SK-N-SH treated with all-trans-retinoic acid at 6 μM for 48 hours (cell line): ENCODE results near the gene ZBTB7C.
"Not testable (repeated sequence)": the region's sequence is repeated elsewhere in the genome, so short reads cannot be mapped to it uniquely, and the experiment has no call there.

Experiments used
- ATAC-seq: fragments of 200-7000 bp; cut with Tn5 transposase; 3 replicates; pipeline ENCODE4 v1.9.1; 2020; ENCODE audit warnings: mild to moderate bottlenecking, moderate library complexity
- ARNTL ChIP-seq: fragments of 450-650 bp; formaldehyde crosslinking; IDR thresholded peaks from 2 replicates; pipeline ENCODE4 v1.5.0; 2020; ENCODE audit warnings: low read depth, mild to moderate bottlenecking, moderate library complexity, borderline replicate concordance
- BACH2 ChIP-seq: fragments of 250-450 bp; sonication (Bioruptor Pico); IDR thresholded peaks from 2 replicates; pipeline ENCODE4 v1.9.0; 2021; ENCODE audit warnings: mild to moderate bottlenecking, borderline replicate concordance
- ESRRG ChIP-seq: fragments of 250-450 bp; sonication (Bioruptor Pico); IDR thresholded peaks from 2 replicates; pipeline ENCODE4 v1.6.1; 2021; ENCODE audit warnings: mild to moderate bottlenecking
- GLIS3 ChIP-seq: fragments of 250-450 bp; sonication (Bioruptor Pico); IDR thresholded peaks from 2 replicates; pipeline ENCODE4 v1.5.0; 2020; ENCODE audit warnings: mild to moderate bottlenecking, moderate library complexity
- OSR1 ChIP-seq: fragments of 250-450 bp; sonication (Bioruptor Pico); IDR thresholded peaks from 2 replicates; pipeline ENCODE4 v1.8.0; 2022; ENCODE audit warnings: moderate library complexity, mild to moderate bottlenecking, inconsistent platforms
- PPARA ChIP-seq: fragments of 250-450 bp; sonication (Bioruptor Pico); IDR thresholded peaks from 2 replicates; pipeline ENCODE4 v1.5.0; 2020; ENCODE audit warnings: mild to moderate bottlenecking, borderline replicate concordance
- SNAI2 ChIP-seq: fragments of 250-450 bp; sonication (Bioruptor Pico); IDR thresholded peaks from 2 replicates; pipeline ENCODE4 v1.5.0; 2020; ENCODE audit warnings: mild to moderate bottlenecking, moderate library complexity
- TCF4 ChIP-seq: fragments of 250-450 bp; sonication (Bioruptor Pico); IDR thresholded peaks from 2 replicates; pipeline ENCODE4 v1.8.0; 2021; ENCODE audit warnings: mild to moderate bottlenecking, moderate library complexity, borderline replicate concordance
- TOX ChIP-seq: fragments of 250-450 bp; sonication (Bioruptor Pico); IDR thresholded peaks from 2 replicates; pipeline ENCODE4 v1.8.0; 2021; ENCODE audit warnings: mild to moderate bottlenecking, moderate library complexity, borderline replicate concordance
- ZC3H10 ChIP-seq: fragments of 250-450 bp; sonication (Bioruptor Pico); IDR thresholded peaks from 2 replicates; pipeline ENCODE4 v1.5.1; 2021; ENCODE audit warnings: mild to moderate bottlenecking, moderate library complexity
- ZFP3 ChIP-seq: fragments of 250-450 bp; sonication (Bioruptor Pico); IDR thresholded peaks from 2 replicates; pipeline ENCODE4 v1.5.0; 2020; ENCODE audit warnings: mild to moderate bottlenecking, moderate library complexity
- ZFP30 ChIP-seq: fragments of 450-650 bp; formaldehyde crosslinking; IDR thresholded peaks from 2 replicates; pipeline ENCODE4 v1.5.0; 2022; ENCODE audit warnings: mild to moderate bottlenecking, moderate library complexity
- ZNF565 ChIP-seq: fragments of 450-650 bp; formaldehyde crosslinking; conservative IDR thresholded peaks from 2 replicates; pipeline ENCODE4 v1.5.0; 2020; ENCODE audit warnings: low read depth, mild to moderate bottlenecking, moderate library complexity
- ZNF70 ChIP-seq: fragments of 450-650 bp; formaldehyde crosslinking; IDR thresholded peaks from 2 replicates; pipeline ENCODE4 v1.5.0; 2020; ENCODE audit warnings: mild to moderate bottlenecking, moderate library complexity
- ZNF8 ChIP-seq: fragments of 450-650 bp; formaldehyde crosslinking; IDR thresholded peaks from 2 replicates; pipeline ENCODE4 v1.5.0; 2020; ENCODE audit warnings: mild to moderate bottlenecking, moderate library complexity
- TF ChIP-seq, protein P1 (sequence below): fragments of 250-450 bp; sonication (Bioruptor Pico); IDR thresholded peaks from 2 replicates; pipeline ENCODE4 v1.5.0; 2020; ENCODE audit warnings: mild to moderate bottlenecking, moderate library complexity
- TF ChIP-seq, protein P2 (sequence below): fragments of 250-450 bp; sonication (Bioruptor Pico); IDR thresholded peaks from 2 replicates; pipeline ENCODE4 v1.8.0; 2020; ENCODE audit warnings: mild to moderate bottlenecking, moderate library complexity, borderline replicate concordance
- TF ChIP-seq, protein P3 (sequence below): fragments of 250-450 bp; sonication (Bioruptor Pico); IDR thresholded peaks from 2 replicates; pipeline ENCODE4 v1.5.1; 2021; ENCODE audit warnings: mild to moderate bottlenecking, moderate library complexity
- TF ChIP-seq, protein P4 (sequence below): fragments of 250-450 bp; sonication (Bioruptor Pico); IDR thresholded peaks from 2 replicates; pipeline ENCODE4 v1.5.1; 2020; ENCODE audit warnings: low read depth, mild to moderate bottlenecking, moderate library complexity

The ZBTB7C gene

DNA sequence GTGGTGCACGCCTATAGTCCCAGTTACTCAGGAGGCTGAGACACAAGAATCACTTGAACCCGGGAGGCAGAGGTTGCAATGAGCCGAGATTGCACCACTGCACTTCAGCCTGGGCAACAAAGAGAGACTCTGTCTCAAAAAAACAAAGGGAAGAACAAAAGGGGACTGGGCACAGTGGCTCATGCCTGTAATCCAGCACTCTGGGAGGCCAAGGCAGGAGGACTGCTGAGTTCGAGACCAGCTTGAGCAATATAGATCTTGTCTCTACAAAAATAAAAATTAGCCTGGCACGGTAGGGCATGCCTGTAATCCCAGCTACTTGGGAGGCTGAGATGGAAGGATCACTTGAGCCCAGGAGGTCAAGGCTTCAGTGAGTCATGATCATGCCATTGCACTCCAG, 125.2 kb downstream of the ZBTB7C start:
- ATAC-seq = not testable (repeated sequence)

DNA sequence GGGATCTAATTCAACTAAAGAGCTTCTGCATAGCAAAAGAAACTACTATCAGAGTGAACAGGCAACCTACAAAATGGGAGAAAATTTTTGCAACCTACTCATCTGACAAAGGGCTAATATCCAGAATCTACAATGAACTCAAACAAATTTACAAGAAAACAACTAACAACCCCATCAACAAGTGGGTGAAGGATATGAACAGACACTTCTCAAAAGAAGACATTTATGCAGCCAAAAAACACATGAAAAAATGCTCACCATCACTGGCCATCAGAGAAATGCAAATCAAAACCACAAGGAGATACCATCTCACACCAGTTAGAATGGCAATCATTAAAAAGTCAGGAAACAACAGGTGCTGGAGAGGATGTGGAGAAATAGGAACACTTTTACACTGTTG, 127.7 kb downstream of the ZBTB7C start:
- ATAC-seq = not testable (repeated sequence)

DNA sequence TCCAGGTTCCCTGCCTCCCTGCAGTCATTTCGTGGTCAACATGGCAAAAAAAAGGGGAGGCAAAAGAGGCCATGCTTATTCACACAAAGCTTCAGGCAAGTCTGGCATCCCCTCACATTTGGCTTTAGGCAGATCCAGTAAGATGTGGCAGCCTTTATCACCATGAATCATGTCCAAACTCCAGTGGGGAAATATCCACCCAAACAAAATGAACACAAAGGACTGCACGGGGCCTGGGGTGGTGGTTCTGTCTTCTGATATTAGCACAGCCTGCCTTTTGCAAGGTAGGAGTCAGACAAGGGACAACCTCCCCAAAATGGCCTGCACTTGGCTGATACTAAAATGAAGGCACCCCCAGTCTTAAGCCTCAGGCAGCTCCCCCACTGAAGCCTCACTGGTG, 129.9 kb downstream of the ZBTB7C start:
- no peak for TF ChIP-seq ZFP30
- no peak for TF ChIP-seq ZNF8 (CRISPR knock-in tag)
- TF ChIP-seq ZNF565 (CRISPR knock-in tag) = no peak
- TF ChIP-seq TOX (CRISPR knock-in tag) = no peak
- TF ChIP-seq PPARA = no peak
- TF ChIP-seq GLIS3 (CRISPR knock-in tag) = no peak
- TF ChIP-seq, protein P1, sequence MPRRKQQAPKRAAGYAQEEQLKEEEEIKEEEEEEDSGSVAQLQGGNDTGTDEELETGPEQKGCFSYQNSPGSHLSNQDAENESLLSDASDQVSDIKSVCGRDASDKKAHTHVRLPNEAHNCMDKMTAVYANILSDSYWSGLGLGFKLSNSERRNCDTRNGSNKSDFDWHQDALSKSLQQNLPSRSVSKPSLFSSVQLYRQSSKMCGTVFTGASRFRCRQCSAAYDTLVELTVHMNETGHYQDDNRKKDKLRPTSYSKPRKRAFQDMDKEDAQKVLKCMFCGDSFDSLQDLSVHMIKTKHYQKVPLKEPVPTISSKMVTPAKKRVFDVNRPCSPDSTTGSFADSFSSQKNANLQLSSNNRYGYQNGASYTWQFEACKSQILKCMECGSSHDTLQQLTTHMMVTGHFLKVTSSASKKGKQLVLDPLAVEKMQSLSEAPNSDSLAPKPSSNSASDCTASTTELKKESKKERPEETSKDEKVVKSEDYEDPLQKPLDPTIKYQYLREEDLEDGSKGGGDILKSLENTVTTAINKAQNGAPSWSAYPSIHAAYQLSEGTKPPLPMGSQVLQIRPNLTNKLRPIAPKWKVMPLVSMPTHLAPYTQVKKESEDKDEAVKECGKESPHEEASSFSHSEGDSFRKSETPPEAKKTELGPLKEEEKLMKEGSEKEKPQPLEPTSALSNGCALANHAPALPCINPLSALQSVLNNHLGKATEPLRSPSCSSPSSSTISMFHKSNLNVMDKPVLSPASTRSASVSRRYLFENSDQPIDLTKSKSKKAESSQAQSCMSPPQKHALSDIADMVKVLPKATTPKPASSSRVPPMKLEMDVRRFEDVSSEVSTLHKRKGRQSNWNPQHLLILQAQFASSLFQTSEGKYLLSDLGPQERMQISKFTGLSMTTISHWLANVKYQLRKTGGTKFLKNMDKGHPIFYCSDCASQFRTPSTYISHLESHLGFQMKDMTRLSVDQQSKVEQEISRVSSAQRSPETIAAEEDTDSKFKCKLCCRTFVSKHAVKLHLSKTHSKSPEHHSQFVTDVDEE (CRISPR knock-in tag) = no peak
- TF ChIP-seq, protein P2, sequence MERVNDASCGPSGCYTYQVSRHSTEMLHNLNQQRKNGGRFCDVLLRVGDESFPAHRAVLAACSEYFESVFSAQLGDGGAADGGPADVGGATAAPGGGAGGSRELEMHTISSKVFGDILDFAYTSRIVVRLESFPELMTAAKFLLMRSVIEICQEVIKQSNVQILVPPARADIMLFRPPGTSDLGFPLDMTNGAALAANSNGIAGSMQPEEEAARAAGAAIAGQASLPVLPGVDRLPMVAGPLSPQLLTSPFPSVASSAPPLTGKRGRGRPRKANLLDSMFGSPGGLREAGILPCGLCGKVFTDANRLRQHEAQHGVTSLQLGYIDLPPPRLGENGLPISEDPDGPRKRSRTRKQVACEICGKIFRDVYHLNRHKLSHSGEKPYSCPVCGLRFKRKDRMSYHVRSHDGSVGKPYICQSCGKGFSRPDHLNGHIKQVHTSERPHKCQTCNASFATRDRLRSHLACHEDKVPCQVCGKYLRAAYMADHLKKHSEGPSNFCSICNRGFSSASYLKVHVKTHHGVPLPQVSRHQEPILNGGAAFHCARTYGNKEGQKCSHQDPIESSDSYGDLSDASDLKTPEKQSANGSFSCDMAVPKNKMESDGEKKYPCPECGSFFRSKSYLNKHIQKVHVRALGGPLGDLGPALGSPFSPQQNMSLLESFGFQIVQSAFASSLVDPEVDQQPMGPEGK (CRISPR knock-in tag) = no peak
- TF ChIP-seq, protein P3, sequence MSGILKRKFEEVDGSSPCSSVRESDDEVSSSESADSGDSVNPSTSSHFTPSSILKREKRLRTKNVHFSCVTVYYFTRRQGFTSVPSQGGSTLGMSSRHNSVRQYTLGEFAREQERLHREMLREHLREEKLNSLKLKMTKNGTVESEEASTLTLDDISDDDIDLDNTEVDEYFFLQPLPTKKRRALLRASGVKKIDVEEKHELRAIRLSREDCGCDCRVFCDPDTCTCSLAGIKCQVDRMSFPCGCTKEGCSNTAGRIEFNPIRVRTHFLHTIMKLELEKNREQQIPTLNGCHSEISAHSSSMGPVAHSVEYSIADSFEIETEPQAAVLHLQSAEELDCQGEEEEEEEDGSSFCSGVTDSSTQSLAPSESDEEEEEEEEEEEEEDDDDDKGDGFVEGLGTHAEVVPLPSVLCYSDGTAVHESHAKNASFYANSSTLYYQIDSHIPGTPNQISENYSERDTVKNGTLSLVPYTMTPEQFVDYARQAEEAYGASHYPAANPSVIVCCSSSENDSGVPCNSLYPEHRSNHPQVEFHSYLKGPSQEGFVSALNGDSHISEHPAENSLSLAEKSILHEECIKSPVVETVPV (CRISPR knock-in tag) = no peak
- TF ChIP-seq OSR1 (CRISPR knock-in tag) = no peak
- TF ChIP-seq, protein P4, sequence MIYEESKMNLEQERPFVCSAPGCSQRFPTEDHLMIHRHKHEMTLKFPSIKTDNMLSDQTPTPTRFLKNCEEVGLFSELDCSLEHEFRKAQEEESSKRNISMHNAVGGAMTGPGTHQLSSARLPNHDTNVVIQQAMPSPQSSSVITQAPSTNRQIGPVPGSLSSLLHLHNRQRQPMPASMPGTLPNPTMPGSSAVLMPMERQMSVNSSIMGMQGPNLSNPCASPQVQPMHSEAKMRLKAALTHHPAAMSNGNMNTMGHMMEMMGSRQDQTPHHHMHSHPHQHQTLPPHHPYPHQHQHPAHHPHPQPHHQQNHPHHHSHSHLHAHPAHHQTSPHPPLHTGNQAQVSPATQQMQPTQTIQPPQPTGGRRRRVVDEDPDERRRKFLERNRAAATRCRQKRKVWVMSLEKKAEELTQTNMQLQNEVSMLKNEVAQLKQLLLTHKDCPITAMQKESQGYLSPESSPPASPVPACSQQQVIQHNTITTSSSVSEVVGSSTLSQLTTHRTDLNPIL (CRISPR knock-in tag) = no peak
- no peak for TF ChIP-seq ZC3H10 (CRISPR knock-in tag)
- no peak for TF ChIP-seq BACH2 (CRISPR knock-in tag)
- no peak for TF ChIP-seq ARNTL (CRISPR knock-in tag)
- no peak for TF ChIP-seq SNAI2 (CRISPR knock-in tag)
- no peak for TF ChIP-seq ZFP3 (CRISPR knock-in tag)
- TF ChIP-seq TCF4 (CRISPR knock-in tag) = no peak
- no peak for ATAC-seq

DNA sequence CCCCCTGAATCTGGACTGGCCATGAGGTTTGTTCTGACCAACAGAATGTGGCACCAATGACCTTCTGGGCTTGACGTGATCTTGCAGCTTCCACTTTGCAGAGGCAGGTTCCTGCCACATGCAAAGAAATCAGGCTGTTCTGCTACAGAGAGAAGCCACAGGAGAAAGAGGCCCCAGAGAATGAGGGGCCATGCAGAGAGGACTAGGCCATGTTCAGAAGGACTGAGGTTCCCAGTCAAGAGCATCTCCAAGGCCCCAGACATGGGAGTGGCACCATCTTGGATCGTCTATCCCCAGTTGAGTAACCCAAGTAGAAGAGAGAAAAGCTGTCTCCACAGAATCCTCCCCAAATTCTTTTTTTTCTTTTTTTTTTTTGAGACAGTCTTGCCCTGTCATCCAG, 131.1 kb downstream of the ZBTB7C start:
- TF ChIP-seq, protein P4 (CRISPR knock-in tag) = no peak
- TF ChIP-seq ZC3H10 (CRISPR knock-in tag) (no peak), ZNF8 (CRISPR knock-in tag) (no peak), TOX (CRISPR knock-in tag) (no peak), ZFP30 (no peak), ESRRG (CRISPR knock-in tag) (no peak), ZNF70 (CRISPR knock-in tag) (no peak), ARNTL (CRISPR knock-in tag) (no peak), BACH2 (CRISPR knock-in tag) (no peak), TCF4 (CRISPR knock-in tag) (no peak), ZNF565 (CRISPR knock-in tag) (no peak)
- TF ChIP-seq, protein P2 (CRISPR knock-in tag) = no peak
- ATAC-seq = no peak
